ENCODE results near the gene SEC16B.

DNA sequence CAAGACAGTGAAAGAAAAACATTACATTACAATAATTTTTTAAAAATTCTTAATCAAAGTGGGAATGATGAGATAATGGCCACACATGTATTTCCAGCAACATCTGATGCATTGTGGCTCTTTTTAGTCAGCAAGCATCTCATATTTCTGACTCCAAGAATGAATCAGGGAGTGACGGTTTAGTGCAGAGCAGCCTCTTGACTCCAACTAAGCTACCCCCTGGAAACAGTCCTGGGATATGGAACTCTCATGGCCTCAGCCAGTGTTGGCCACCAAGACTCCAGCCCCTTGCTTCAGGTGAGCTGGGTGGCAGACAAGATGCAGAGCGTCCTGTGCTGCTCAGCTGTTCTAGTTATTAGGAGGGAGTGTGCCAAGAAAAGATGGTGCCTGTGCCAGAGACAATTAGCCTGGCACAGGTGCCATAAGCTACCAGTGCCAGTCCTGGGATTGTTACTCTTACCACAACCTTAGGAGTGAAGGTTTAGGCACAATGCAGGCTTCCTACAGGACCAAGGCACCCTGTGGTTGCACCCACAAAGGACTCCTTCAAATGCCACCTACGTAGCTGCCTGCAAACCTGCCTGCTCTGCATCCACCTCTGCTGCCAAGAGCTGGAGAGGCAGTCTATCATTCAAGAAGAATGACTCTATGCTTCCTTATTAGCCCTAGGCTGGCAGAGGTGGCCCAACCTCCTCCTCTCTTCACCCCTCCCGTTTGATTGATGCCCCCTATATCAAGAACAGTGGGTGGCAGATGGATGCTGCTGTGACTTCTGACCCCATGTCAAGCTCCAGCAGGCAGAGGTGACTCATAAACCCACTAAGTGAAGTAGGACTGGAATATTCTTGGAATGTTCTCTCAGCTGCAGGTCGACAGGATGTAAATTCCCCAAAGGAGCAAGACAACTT lies 6.0 kb upstream of the SEC16B start:
- TF ChIP-seq POLR2A (IDR thresholded peaks at IDR 0.05) (no peak), CTCF (IDR thresholded peaks at IDR 0.05 in 4 of 5, conservative IDR thresholded peaks at IDR 0.05 in 1 of 5) (no peak)

Measured in gastrocnemius medialis (tissue), 4 donors.